ENCODE data around the gene PNMA8B.

PNMA8B gene

GRCh38 chr19:46487802-46488445 lies 7.7 kb downstream of the PNMA8B start:
- peak; percentile 67 for DNase-seq (ENCODE audit: low read depth)

DNA sequence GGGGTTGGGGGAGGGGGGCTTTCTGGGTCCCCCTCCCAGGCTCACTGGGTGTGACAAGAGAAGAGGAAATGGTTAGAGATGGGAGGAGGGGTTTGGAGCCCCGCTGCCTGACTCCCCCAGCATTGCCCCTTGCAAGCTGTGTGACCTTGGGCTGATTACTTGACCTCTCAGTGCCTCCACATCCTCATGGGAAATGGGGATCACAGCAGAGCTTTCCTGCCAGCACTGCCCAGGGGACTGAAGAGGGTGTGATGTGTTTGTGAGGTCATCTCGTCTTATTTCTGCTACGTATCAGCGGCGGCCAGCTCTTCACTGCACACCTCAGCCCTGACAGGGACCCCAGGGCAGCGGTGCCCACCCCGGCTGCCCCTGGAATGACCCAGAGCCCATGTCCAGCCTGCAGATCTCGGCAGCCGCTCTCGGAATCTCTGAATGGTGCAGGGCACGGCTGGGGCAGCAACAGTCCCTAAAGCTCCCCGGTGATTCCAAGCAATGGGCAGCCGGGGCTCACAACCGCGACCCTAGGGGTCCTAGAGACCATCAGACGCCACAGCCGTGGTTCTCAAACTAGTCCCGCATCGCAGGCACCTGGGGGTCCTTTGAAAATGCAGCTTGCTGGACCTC lies 8.4 kb downstream of the PNMA8B start:
- DNase-seq (ENCODE audit: low read depth) = no peak

GRCh38 chr19:46486358-46486757 lies 9.3 kb downstream of the PNMA8B start:
- DNase-seq (ENCODE audit: low read depth) = no peak

GRCh38 chr19:46484656-46485055 lies 11.0 kb downstream of the PNMA8B start:
- DNase-seq (ENCODE audit: low read depth) = no peak

- DNase-seq (ENCODE audit: low read depth) = no peak
Measured at GRCh38 chr19:46482631-46483030, 13.0 kb downstream of the PNMA8B start.

GRCh38 chr19:46481947-46482346 lies 13.7 kb downstream of the PNMA8B start:
- DNase-seq (ENCODE audit: low read depth) = no peak

DNA sequence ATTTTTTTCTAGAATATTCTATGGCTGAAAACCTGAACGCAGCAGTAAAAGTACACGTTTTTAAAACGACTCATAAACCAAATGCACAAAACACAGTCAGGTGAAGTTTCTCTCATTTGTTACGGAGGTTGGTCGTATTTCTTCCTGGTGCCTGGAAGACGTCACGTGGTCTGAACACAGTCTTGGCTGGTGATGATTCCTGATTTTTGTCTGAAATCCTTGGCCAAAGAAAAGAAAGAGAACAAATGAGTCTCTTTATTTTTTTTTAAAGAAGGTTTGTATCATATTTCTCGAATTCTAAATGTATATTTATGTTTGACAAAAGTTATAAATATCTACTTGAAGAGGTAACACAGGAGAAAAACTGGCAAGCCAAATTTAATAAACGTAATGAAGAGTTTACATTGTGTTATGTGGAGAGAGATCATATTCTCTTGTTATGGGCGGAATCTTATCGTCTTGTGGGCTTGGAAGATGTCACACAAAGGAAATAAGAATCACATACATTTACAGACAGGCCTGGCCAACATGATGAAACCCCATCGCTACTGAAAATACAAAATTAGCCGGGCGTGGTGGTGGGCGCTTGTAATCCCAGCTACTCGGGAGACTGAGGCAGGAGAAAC lies 14.3 kb downstream of the PNMA8B start:
- DNase-seq (ENCODE audit: low read depth) = no peak

DNA sequence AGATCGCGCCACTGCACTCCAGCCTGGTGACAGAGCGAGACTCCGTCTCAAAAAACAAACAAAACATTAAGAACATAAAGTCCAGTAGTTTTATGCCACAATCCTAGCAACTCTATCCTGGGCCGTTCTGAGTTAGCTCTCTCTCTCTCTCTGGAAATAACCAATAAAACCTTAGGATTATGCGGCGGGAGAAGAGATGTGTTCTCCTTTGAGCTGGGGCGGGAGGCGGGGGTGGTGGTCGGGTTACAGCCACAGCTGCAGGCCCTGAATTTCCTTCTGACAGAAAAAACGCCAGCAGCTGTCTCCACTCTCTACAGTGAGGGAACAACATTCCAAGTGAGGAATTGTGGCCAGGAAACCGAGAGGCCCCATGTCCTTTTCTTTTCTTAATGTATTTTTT lies 15.3 kb downstream of the PNMA8B start:
- no peak for DNase-seq (ENCODE audit: low read depth)

DNA sequence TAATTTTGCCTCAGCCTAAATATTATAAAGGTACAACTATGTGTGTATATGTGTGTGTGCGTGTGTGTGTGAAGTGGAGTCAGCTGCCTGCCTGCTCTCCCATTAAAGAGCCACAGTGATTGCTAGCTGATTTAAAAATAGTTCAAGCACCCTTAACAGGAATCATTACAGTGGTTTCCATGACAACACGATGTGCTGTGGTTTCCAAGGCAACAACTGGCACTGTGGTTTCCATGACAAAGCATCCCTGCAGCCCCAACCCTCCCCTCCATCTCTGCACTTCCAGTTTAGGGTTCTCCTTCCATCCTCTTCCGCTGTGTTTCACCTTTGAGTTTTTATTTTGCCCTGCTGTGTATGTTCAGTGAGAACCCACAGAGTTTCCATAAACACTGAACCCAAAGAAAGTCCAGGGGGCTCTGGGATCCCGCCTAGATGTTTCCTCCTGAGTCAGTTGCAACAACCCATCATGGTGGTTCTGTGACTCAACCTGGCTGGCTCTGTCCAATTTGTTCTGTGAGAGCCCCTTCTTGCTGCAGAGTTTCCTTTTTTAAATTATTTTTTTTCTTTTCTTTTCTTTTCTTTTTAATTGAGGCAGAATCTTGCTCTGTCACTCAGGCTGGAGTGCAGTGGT lies 17.2 kb downstream of the PNMA8B start:
- no peak for DNase-seq (ENCODE audit: low read depth)

DNA sequence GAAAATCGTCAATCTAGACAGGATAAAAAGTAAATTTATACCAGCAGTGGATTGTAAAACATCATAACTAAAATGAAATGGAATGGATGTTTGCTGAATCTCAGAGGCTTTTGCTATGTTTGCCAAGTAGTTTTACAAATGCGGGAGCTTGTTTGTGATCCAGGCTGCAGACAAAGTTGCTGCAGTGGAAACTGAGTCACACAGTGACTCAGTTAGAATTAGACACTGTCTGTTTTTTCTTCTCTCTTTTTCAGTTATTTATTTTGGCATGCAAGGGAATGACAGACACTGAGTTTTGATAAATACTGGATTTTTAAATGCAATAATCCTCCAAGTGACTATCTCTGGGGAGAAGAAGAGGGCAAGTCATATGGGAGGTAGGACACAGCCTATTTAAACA lies 19.7 kb downstream of the PNMA8B start:
- DNase-seq (ENCODE audit: low read depth) = no peak

DNA sequence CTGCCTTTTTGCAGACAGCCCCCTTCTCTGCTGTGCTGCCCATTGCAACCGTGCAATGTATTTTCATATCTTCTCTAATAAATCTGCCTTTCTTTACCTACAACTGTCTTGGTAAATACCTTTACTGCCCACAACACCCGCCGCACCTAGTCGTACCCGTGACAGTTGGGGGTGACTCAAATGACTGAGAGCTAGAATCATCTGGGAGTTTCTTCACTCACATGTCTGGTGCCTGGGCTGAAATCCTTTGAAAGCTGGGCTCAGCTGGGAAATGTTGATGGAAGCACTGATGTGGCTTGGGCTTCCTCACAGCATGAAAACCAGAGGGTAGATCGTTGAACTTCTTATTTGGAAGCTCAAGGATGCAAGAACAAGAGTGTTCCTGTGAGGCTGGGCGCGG lies 21.5 kb downstream of the PNMA8B start:
- DNase-seq (ENCODE audit: low read depth) = no peak

DNA sequence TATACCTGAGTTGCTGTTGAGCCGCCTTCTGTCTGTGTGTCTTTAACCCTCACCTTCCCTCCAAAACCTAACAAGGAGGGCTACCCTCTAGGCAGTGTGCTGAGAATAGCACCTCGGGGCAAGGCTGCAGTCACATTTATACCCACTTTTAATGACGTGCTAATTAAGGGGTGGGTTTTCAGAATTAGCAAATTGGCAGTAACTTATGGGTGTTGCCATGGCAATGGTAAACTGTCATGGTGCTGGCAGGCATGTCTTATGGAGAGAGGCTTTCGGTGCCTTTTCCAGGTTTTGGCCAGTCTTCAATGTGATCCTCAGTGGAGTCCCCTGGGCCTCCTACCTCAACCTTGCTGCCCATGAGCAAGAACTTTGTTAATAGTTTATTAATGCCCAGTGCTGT lies 23.1 kb downstream of the PNMA8B start:
- no peak for DNase-seq (ENCODE audit: low read depth)

- DNase-seq (ENCODE audit: low read depth) = no peak
Measured at GRCh38 chr19:46471811-46472543, 23.7 kb downstream of the PNMA8B start.

GRCh38 chr19:46471116-46471733 lies 24.4 kb downstream of the PNMA8B start, which contains the start of gene PNMA8A:
Gene PNMA8A, minus strand, starts transcription at chr19:46471563. Its CDS starts 528 bp downstream, at chr19:46471035.
- DNase-seq (ENCODE audit: low read depth) = no peak

- no peak for DNase-seq (ENCODE audit: low read depth)
Measured at GRCh38 chr19:46470376-46470775, 25.3 kb downstream of the PNMA8B start.

DNA sequence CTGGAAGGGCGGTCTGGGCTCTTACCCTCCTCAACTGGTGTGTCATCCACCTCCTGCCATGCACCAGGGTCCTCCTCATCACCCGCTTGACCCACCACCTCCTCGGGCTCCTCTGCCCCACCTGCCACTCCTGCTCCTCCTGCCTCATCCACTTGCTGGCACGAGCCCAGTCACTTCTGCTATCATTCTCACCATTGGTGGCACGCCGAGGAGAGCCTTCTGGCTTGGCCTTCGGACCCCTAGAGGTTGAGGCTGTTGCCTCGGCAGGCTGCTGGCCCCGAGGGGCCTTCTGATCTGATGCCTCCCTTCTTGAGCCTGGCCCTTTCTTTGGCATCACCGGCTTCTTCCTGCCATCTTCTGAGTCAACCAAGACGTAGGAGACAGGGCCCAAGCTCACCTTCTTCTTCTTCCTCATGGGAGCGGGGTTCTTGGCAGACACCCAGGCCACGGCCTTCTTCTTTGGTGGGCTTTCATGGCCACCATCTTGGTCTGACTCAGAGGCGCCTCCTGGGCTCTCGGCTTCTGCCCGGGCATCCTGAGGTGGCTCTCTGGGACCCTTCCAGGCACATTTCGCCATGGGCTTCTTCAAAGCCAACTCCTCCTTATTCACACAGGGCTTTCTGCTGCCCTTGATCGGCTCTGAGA lies 26.0 kb downstream of the PNMA8B start:
- DNase-seq (ENCODE audit: low read depth) = no peak

- no peak for DNase-seq (ENCODE audit: low read depth)
Measured at GRCh38 chr19:46466536-46467196, 29.0 kb downstream of the PNMA8B start.

GRCh38 chr19:46463516-46463915 lies 32.2 kb downstream of the PNMA8B start:
- DNase-seq (ENCODE audit: low read depth) = no peak

GRCh38 chr19:46461537-46461936 lies 34.1 kb downstream of the PNMA8B start:
- DNase-seq (ENCODE audit: low read depth) = no peak

GRCh38 chr19:46460981-46461380 lies 34.7 kb downstream of the PNMA8B start:
- DNase-seq (ENCODE audit: low read depth) = no peak

GRCh38 chr19:46460055-46460454 lies 35.6 kb downstream of the PNMA8B start:
- no peak for DNase-seq (ENCODE audit: low read depth)

Data from stimulated activated CD8-positive, alpha-beta memory T cell treated with anti-CD3 and anti-CD28 coated beads, Interleukin-12 subunit alpha, Interleukin-12 subunit beta, amount 100 ng/mL, for 1 hour (primary cell).